Esophagus squamous epithelium (tissue), 4 donors: Measurements from ENCODE around the gene ARHGAP42.

Source experiments
- CTCF ChIP-seq, 6 experiments: fragments of 450-650 bp in 4 of 6; fragments of 200-600 bp in 2 of 6; sonication (generic) in 2 of 6; IDR thresholded peaks; one replicate each; pipeline ENCODE4 v1.5.1; 2016 to 2019; ENCODE audit warnings: antibody characterized with exemption in 6 of 6, mild to moderate bottlenecking in 4 of 6, moderate library complexity in 4 of 6
- POLR2A ChIP-seq, 4 donors: fragments of 450-650 bp; IDR thresholded peaks; one replicate each; pipeline ENCODE4 v1.6.1; 2017; ENCODE audit warnings: antibody characterized with exemption in 4 of 4, mild to moderate bottlenecking in 4 of 4, moderate library complexity in 3 of 4

- TF ChIP-seq CTCF (IDR thresholded peaks at IDR 0.05) = no peak
- TF ChIP-seq POLR2A (IDR thresholded peaks at IDR 0.05) = no peak
Measured at GRCh38 chr11:100799445-100799844, 112.4 kb downstream of the ARHGAP42 start.
